Measurements from ENCODE around the gene GATAD2B.

Gene GATAD2B

GRCh38 chr1:153928245-153928644 is 5.5 kb upstream of the GATAD2B start:
- no peak for TF ChIP-seq FOXP2 (optimal IDR thresholded peaks at IDR 0.05; ENCODE audit: borderline replicate concordance, extremely low read depth, extremely low read length, insufficient read depth)
- no peak for TF ChIP-seq SIN3A (IDR thresholded peaks at IDR 0.05; ENCODE audit: borderline replicate concordance, insufficient read depth, low read length)
- TF ChIP-seq TAF1 (IDR thresholded peaks at IDR 0.05; ENCODE audit: borderline replicate concordance, insufficient read depth, low read length) = no peak

- TF ChIP-seq POLR2AphosphoS5 (IDR thresholded peaks at IDR 0.05; ENCODE audit: low read depth, low read length) (no peak), TAF1 (IDR thresholded peaks at IDR 0.05; ENCODE audit: borderline replicate concordance, insufficient read depth, low read length) (no peak), SIN3A (IDR thresholded peaks at IDR 0.05; ENCODE audit: borderline replicate concordance, insufficient read depth, low read length) (no peak), REST (IDR thresholded peaks at IDR 0.05; ENCODE audit: insufficient read depth in 1 of 2, low read depth in 2 of 2, low read length in 2 of 2) (no peak), FOXP2 (optimal IDR thresholded peaks at IDR 0.05; ENCODE audit: borderline replicate concordance, extremely low read depth, extremely low read length, insufficient read depth) (no peak)
Measured at GRCh38 chr1:153926405-153926804, 3.6 kb upstream of the GATAD2B start.

- TF ChIP-seq TAF1 (IDR thresholded peaks at IDR 0.05; ENCODE audit: borderline replicate concordance, insufficient read depth, low read length) (peak; percentile 52; the same call in 1 of the 2 replicates), REST (IDR thresholded peaks at IDR 0.05; ENCODE audit: insufficient read depth in 1 of 2, low read depth in 2 of 2, low read length in 2 of 2) (no peak), FOXP2 (optimal IDR thresholded peaks at IDR 0.05; ENCODE audit: borderline replicate concordance, extremely low read depth, extremely low read length, insufficient read depth) (peak; percentile 74), SIN3A (IDR thresholded peaks at IDR 0.05; ENCODE audit: borderline replicate concordance, insufficient read depth, low read length) (peak; percentile 4; the same call in 1 of the 2 replicates), POLR2AphosphoS5 (IDR thresholded peaks at IDR 0.05; ENCODE audit: low read depth, low read length) (peak; percentile 39; the same call in 1 of the 2 replicates)
Measured at GRCh38 chr1:153922076-153922971, 448 bp downstream of the GATAD2B start.

GRCh38 chr1:153921803-153922075 is 1.0 kb downstream of the GATAD2B start:
- TF ChIP-seq SIN3A (IDR thresholded peaks at IDR 0.05; ENCODE audit: borderline replicate concordance, insufficient read depth, low read length) = peak; percentile 37; the same call in 1 of the 2 replicates
- TF ChIP-seq POLR2AphosphoS5 (IDR thresholded peaks at IDR 0.05; ENCODE audit: low read depth, low read length) = no peak

GRCh38 chr1:153921080-153921802 is 1.5 kb downstream of the GATAD2B start:
- no peak for TF ChIP-seq SIN3A (IDR thresholded peaks at IDR 0.05; ENCODE audit: borderline replicate concordance, insufficient read depth, low read length)
- TF ChIP-seq FOXP2 (optimal IDR thresholded peaks at IDR 0.05; ENCODE audit: borderline replicate concordance, extremely low read depth, extremely low read length, insufficient read depth) = no peak
- no peak for TF ChIP-seq TAF1 (IDR thresholded peaks at IDR 0.05; ENCODE audit: borderline replicate concordance, insufficient read depth, low read length)
- TF ChIP-seq REST (IDR thresholded peaks at IDR 0.05; ENCODE audit: insufficient read depth in 1 of 2, low read depth in 2 of 2, low read length in 2 of 2) = no peak
- TF ChIP-seq POLR2AphosphoS5 (IDR thresholded peaks at IDR 0.05; ENCODE audit: low read depth, low read length) = no peak

Measured in PFSK-1 (cell line).